NOMO-1 treated with DMSO at 0.1 percent for 48 hours (cell line): ENCODE measurements around the gene CPSF4L.
A peak's percentile ranks its signal among the peaks of the same experiment; 100 is the strongest.
"Not testable (repeated sequence)": the region's sequence is repeated elsewhere in the genome, so short reads cannot be mapped to it uniquely, and the experiment has no call there.

Experiments
- DNase-seq: peaks from one replicate; lab custom pipeline; 2025; ENCODE audit not compliant: unreplicated experiment; lab: John Stamatoyannopoulos, UW

The CPSF4L gene

GRCh38 chr17:73269791-73270190 lies 8.1 kb upstream of the CPSF4L start:
- no peak for DNase-seq

- DNase-seq: no peak
Measured at GRCh38 chr17:73269329-73269615, 7.6 kb upstream of the CPSF4L start.

DNA sequence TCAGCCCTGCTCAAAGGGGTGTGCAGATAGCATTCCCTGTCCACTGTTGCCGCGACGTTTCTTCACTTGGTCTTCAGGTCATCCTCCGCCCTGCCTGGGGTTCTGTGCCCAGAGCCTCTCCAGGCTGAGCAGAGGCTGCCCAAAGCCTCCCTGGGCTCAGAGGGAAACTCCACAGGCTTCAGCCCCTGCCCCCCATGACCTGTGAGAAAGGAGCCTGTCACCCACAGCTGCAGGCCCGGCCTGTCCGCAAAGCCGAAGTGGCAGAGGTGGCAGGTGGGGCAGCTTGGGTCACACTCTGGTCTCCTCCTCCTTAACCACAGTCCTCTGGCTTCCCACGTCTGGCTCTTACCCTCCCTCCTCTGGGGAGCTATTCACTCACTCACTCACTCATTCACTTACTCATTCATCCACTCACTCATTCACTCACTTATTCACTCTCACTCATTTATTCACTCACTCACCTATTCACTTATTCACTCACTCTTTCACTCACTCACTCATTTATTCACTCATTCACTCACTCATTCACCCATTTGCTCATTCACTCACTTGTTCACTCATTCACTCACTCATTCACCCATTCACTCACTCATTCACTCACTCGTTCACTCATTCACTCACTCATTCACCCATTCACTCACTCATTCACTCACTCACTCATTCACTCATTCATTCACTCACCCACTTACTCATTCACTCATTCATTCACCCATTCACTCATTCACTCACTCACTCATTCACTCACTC lies 7.1 kb upstream of the CPSF4L start:
- no peak for DNase-seq

DNA sequence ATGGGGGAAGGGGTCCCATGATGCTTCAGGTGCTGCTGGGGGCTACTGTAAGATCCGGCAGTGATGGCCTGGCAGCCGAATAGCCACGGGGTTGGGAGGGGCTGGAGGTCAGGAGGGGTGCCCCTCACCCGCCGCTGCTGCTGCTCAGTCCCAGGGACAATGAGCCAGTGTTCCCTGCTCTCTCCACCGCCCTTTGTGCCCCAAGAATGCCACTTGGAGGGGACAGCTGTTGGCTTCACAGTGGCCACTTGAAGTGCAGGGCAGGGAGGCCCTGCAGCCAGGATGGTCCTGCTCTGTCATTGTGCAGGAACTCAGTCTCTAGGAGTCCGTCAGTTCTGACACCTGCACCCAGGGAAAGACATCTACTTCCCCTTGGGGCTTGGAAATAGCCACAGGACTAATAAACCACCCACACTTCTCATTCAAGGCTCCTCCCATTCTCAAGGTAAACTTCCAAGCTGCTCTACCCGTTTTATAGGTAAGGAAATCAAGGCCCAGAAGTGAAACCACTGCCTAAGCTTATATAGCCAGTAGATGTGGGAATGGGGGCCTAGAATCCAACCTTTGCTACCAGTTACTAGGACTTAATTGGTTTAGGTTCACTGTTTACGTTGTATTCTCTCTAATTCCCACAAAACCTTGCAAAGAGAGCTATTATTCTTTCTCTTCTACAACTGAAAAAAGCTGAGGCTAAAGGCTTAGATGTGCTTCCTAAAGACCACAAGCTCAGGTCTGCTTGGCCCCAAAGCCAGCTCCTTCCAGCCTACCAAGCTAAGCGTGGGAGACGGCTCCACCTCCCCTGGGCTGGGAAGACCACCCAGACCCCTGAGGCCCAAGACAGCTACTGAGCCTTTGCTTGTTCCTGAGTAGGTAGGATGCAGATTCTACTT lies 6.2 kb upstream of the CPSF4L start:
- peak; percentile 8 for DNase-seq

- no peak for DNase-seq
Measured at GRCh38 chr17:73266796-73267195, 5.1 kb upstream of the CPSF4L start.

GRCh38 chr17:73265646-73266640 lies 4.3 kb upstream of the CPSF4L start:
- DNase-seq: no peak

DNA sequence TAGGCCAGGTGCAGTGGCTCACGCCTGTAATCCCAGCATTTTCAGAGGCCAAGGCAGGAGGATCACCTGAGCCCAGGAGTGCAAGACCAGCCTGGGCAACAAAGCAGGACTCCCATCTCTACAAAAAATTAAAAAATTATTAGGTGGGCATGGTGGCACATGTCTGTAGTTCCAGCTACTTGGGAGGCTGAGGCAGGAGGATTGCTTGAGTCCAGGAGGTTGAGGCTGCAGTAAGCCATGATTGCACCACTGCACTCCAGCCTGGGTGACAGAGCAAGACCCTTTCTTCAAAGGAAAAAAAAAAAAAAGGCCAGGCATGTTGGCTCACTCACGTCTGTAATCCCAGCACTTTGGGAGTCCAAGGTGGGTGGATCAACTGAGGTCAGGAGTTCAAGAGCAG lies 2.8 kb upstream of the CPSF4L start:
- not testable (repeated sequence) for DNase-seq

GRCh38 chr17:73262676-73263642 lies 1.3 kb upstream of the CPSF4L start:
- no peak for DNase-seq

DNA sequence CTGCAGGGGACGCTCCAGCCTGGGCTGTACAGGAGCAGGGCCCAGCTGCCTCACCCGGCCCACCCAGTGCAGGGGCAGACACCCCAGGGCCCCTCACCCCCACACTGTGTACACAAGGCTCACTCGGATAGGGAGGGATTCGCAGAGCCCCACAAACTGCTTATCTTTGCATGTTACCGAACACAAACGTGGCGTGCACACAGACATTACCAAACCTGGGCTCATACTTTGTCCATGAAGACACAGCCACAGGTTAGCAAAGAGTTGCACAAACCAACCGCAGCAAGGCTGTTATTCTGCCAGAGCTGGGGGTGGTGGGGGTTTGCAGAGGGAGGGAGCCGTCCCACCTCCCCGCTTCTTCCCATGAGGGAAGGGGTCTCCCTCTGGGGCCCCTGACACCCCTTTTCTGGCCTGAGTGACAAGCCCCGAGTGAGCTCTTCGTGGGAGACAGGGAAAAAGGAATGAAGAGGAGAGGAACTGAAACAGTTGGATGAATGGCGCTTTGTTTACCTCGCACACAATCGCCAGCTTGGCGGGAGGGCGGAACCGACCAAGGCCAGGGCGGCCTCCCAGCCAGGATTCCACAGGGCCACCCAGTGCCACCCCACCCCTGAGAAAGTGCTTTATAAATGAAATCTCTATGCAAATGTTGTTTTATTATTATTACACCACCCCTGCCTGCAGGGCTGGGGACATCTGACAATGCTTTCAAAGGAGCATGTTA lies 434 bp upstream of the CPSF4L start:
- peak; percentile 87 for DNase-seq

- DNase-seq: no peak
Measured at GRCh38 chr17:73257516-73257915, 4.2 kb downstream of the CPSF4L start.

DNA sequence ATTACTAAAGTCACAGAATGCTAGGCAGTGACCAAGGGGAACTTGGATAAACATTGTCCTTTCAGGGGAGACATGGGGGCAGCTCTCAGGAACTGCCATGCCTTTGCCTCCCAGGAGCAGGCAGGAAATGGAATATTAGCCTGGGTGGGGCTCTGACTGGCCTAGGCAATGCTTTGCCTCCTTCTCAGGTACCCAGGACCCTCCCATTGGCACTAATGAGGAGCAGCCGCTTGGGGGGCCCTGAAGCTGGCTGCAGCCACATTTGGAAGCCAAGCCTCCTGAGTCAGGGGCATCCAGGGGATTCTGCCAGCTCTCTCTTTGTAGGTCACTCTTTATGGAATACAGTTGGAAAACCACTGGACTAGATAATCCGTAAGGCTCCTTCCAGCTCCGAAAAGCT lies 5.5 kb downstream of the CPSF4L start:
- no peak for DNase-seq

DNA sequence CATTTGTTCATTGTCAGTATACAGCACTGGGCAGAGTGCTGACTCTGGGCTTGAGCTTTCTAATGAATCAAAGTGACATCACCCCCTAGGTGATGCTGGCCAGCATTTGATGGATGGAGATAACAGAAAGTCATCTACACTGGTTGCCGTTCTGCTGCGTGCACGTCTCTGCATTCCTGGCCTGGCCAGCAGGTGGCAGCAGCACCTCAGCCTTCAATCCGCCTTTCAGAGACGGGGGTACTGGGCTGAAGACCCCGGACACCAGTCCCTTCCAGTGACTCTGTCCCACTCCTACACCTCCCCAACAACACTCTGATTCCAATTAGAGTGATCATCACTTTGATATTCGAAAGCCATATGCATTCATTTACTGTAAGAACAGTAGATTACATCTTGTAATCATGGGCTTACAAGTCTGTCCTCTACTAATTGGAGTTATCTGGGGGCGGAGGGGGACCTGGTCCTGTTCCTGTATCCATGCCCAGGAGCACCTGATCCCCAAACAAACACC lies 6.0 kb downstream of the CPSF4L start:
- DNase-seq: peak; percentile 43

DNA sequence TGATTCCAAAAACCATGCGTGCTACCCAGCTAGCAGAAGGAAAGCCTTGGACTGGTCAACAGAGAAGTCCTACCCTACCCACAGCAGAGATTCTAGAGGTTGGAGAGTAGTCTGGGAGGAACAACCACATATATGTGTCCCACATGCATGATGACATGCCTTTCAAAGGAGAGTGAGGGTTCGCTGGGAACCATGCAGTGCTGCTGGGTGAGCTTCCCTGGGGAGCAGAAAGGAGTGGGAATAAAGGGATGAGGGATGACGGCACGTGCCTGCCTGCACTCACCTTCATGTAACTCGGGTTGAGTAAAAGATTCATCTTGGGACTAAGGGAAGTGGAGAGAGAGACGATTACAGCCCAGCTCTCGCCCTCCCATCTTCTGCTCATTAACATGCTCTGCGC lies 9.8 kb downstream of the CPSF4L start:
- no peak for DNase-seq

GRCh38 chr17:73250851-73251640 lies 10.6 kb downstream of the CPSF4L start:
- no peak for DNase-seq

DNA sequence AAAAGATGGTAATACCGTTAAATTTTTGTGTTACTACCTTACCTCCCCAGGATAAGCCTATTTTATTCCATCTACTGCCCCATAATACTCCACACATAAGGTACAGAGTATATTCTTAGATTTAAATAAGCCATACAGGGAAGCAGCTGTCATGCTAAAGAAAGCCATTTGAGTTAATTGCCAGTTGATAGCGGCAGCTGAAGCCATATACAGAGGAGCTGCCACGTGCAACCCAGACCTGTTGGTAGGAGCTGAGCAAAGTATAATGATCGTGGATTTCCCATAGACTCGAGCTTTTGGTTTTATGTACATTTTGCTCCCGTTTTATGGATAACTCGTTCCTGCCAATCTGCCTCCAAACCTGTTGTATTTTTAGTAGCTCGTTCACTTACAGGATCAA lies 12.0 kb downstream of the CPSF4L start:
- DNase-seq: no peak

DNA sequence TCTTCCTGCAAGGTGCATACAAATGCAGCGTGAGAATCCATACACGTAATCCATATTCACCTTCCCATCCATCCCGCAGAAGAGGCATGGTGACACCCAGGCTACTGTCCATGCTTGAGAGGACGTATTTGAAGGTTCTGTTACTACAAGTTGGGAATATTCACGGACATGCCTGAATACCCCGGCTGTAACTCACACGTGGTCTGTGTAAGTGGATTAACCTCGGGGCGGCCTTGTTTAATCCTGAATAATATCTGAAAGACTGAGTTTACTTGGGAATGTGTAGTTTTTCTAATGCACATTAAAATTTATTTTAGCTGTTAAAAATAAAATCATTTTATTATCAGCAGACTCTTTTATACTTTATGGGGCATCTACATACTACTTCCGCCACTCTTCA lies 13.1 kb downstream of the CPSF4L start:
- DNase-seq: no peak

DNA sequence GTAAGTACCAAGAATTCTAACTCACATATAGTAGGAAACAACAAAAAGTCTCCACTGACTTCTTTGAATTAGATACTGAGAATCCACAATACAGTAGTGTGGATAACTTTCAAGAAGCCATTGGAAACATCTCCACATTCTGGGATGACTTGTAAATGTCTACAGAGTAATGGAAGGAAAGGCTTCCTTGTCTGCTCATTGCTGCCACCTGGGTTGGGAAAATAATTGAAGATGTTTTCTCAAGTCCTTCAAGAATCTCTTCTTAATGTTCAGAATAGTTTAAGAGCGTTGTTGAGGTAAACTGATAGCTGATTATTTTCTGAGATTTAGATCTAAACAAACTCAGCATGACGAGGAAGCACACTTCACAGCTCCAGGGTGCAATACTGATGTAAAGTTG lies 14.0 kb downstream of the CPSF4L start:
- no peak for DNase-seq

DNA sequence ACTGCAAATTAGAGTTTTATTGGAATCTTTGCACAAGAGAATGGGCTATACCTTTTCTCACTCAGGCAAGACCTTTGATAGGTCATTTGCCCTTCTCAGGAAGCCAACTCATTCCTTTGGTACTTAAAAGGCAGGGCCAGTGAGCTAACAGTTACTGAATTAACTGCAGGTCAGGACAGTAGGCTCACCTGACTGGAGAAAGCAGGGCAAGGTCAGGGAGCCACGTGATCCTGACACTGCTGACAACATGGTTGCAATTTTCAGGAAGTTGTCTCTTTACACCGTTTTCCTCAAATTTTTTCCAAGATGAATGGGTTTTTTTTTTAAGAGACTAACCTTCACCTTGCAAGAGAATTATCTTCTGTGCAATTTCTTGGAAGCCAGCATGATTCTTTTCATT lies 21.1 kb downstream of the CPSF4L start:
- no peak for DNase-seq

GRCh38 chr17:73237714-73238113 lies 24.0 kb downstream of the CPSF4L start:
- no peak for DNase-seq
